Measurements from ENCODE around the gene ARL3.

- TF ChIP-seq POLR2A (IDR thresholded peaks at IDR 0.05; ENCODE audit: extremely low read depth, insufficient read length), result no peak
- no peak for TF ChIP-seq CTCF (IDR thresholded peaks at IDR 0.05; ENCODE audit: low read depth, low read length)
- no peak for TF ChIP-seq MAX (IDR thresholded peaks at IDR 0.05; ENCODE audit: low read depth, low read length)
These were observed 43.2 kb downstream of the ARL3 start for GRCh38 chr10:102670871-102671434.

All from NB4 (cell line).